HepG2 (cell line): Measurements from ENCODE around the gene SYNC. TPM values are rescaled to one million over a fixed set of nuclear protein-coding genes. Genes with fewer than 3 reads are reported as not detected.

Experiments
- AGO1 ChIP-seq: fragments of 200-400 bp; formaldehyde crosslinking; IDR thresholded peaks from 2 replicates; pipeline ENCODE4 v1.6.1; 2017; ENCODE audit warnings: mild to moderate bottlenecking, low read depth, low read length, moderate library complexity; ENCODE audit not compliant: poor library complexity, severe bottlenecking
- GABPA ChIP-seq, 2 experiments: IDR thresholded peaks; 2 replicates each; pipeline ENCODE4 v1.6.1; 2011 to 2016; ENCODE audit warnings: low read depth in 2 of 2, low read length in 1 of 2, missing biosample characterization in 1 of 2, missing genetic modification characterization in 1 of 2
- GABPB1 ChIP-seq: IDR thresholded peaks from 2 replicates; pipeline ENCODE4 v1.6.1; 2016; ENCODE audit warnings: mild to moderate bottlenecking, missing genetic modification reagents, moderate library complexity, missing compliant biosample characterization
- HNF1B ChIP-seq: sonication (generic); formaldehyde crosslinking; IDR thresholded peaks from 2 replicates; pipeline ENCODE4 v1.5.1; 2020; ENCODE audit warnings: mild to moderate bottlenecking, moderate library complexity, missing genetic modification reagents
- LBX2 ChIP-seq: sonication (generic); formaldehyde crosslinking; IDR thresholded peaks from 2 replicates; pipeline ENCODE4 v1.5.0; 2020; ENCODE audit warnings: missing genetic modification reagents, mild to moderate bottlenecking, borderline replicate concordance
- MIER3 ChIP-seq: IDR thresholded peaks from 2 replicates; pipeline ENCODE4 v1.6.1; 2016; ENCODE audit warnings: missing compliant biosample characterization, borderline replicate concordance
- MIXL1 ChIP-seq: IDR thresholded peaks from 2 replicates; pipeline ENCODE4 v1.6.1; 2016
- MYC ChIP-seq: sonication (generic); formaldehyde crosslinking; IDR thresholded peaks from 2 replicates; pipeline ENCODE4 v1.9.0; 2021; ENCODE audit warnings: missing genetic modification reagents, borderline replicate concordance
- NFKB2 ChIP-seq: sonication (generic); formaldehyde crosslinking; IDR thresholded peaks from 2 replicates; pipeline ENCODE4 v1.4.0; 2020; ENCODE audit warnings: missing genetic modification reagents, borderline replicate concordance
- PCBP1 ChIP-seq: fragments of 200-400 bp; formaldehyde crosslinking; IDR thresholded peaks from 2 replicates; pipeline ENCODE4 v1.6.1; 2017; ENCODE audit warnings: mild to moderate bottlenecking, low read depth, low read length, borderline replicate concordance
- PHF5A ChIP-seq: IDR thresholded peaks from one replicate; pipeline ENCODE4 v1.6.1; 2018; ENCODE audit warnings: low read depth, missing genetic modification reagents; ENCODE audit not compliant: unreplicated experiment
- POLR2G ChIP-seq: fragments of 200-400 bp; formaldehyde crosslinking; IDR thresholded peaks from 2 replicates; pipeline ENCODE4 v1.6.1; 2018; ENCODE audit warnings: mild to moderate bottlenecking, low read depth, low read length, moderate library complexity
- PPARG ChIP-seq: conservative IDR thresholded peaks from 2 replicates; pipeline ENCODE4 v1.6.1; 2016; ENCODE audit warnings: missing biosample characterization, missing genetic modification reagents
- RAD21 ChIP-seq: fragments of 450-650 bp; formaldehyde crosslinking; IDR thresholded peaks from 2 replicates; pipeline ENCODE4 v1.5.0; 2020; ENCODE audit warnings: mild to moderate bottlenecking
- YEATS4 ChIP-seq: sonication (generic); formaldehyde crosslinking; IDR thresholded peaks from 2 replicates; pipeline ENCODE4 v1.4.0; 2020; ENCODE audit warnings: missing genetic modification reagents, borderline replicate concordance
- ZFX ChIP-seq: sonication (generic); formaldehyde crosslinking; IDR thresholded peaks from 2 replicates; pipeline ENCODE4 v1.4.0; 2020; ENCODE audit warnings: mild to moderate bottlenecking, low read depth, missing genetic modification reagents, moderate library complexity
- ZNF230 ChIP-seq: sonication (generic); formaldehyde crosslinking; IDR thresholded peaks from 2 replicates; pipeline ENCODE4 v1.4.0; 2020; ENCODE audit warnings: mild to moderate bottlenecking, missing genetic modification reagents
- ZNF337 ChIP-seq: sonication (generic); formaldehyde crosslinking; IDR thresholded peaks from 2 replicates; pipeline ENCODE4 v1.5.1; 2020; ENCODE audit warnings: missing genetic modification reagents, low read depth, mild to moderate bottlenecking, borderline replicate concordance
- ZNF460 ChIP-seq: sonication (generic); formaldehyde crosslinking; IDR thresholded peaks from 2 replicates; pipeline ENCODE4 v1.5.1; 2020; ENCODE audit warnings: missing genetic modification reagents, mild to moderate bottlenecking, borderline replicate concordance
- ZNF574 ChIP-seq: sonication (generic); formaldehyde crosslinking; IDR thresholded peaks from 2 replicates; pipeline ENCODE4 v1.4.0; 2020; ENCODE audit warnings: missing genetic modification reagents
- polyA plus RNA-seq, 8 experiments: library from polyadenylated mRNA; depleted of rRNA in 3 of 8; stranded (reverse) in 7 of 8; unstranded in 1 of 8; fragments of >200 nt; fragmentation: Illumina TruSeq in 4 of 8; extraction: Trizol in 4 of 8; gene quantifications; 2 replicates each; pipeline versions ENCODE4 v1.2.1 to v1.2.3, GENCODE V29; 2011 to 2016; ENCODE audit warnings: low read depth in 4 of 8, missing spikeins in 1 of 8, mixed read lengths in 1 of 8; ENCODE audit not compliant: insufficient read depth in 1 of 8
- total RNA-seq, 5 experiments: library from RNA; depleted of rRNA; stranded (reverse); fragments of >200 nt; fragmentation: Illumina TruSeq; extraction: Trizol; gene quantifications; 2 replicates each; pipeline ENCODE4 v1.2.3, GENCODE V29; 2016; ENCODE audit warnings: low read depth in 1 of 5
- TF ChIP-seq, protein P1 (sequence below): sonication (generic); formaldehyde crosslinking; IDR thresholded peaks from 2 replicates; pipeline ENCODE4 v1.9.0; 2021; ENCODE audit warnings: missing genetic modification reagents, mild to moderate bottlenecking, borderline replicate concordance

The SYNC gene
- total and polyA plus RNA-seq, 2 of the 13 experiments (the other 11 are each of a cell fraction or from before 2014, with no cell fraction given) = 2.4 to 5.4 TPM

DNA sequence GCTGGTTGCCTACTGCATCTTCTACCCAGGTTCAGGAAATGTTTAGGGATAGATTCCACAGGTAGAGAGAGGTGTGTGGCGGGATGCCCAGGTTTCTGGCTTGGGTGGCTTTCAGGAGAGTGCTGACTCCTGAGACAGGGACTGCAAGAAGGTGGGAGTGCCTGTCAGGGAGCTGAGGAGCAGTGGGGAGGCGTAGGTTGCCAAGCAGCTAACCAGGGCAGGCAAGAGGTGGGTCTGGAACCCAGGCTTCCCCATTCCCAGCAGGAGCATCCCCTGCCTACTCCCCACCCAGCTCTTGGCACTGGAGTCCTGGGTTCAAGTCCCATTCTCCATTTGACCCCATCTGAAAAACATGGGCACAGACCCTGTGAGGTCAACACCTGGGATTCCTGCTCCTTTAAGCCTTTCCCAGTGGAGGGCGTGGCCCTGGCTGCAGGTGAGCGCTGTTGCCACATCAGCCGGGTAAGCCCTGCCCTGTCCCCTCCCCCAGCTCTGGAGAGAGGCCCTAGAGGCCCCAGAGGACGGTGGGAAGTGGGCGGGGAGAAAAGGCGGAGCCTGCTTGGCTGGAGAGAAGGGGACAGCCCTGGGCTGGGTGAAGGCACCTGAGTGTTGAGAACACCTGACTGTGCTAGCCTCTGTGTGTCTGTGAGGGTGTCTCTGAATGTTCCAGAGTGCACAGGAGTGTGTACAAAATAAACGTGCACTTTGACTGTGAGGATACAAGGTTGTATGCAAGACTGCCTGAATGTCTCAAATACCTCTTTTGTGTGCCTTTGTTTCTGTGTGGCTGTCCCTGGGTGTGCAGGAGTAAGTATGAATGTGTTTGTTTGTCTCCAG is 14.0 kb upstream of the SYNC start (continued):
- no peak for TF ChIP-seq GABPA (IDR thresholded peaks at IDR 0.05; ENCODE audit: low read depth, low read length)
- TF ChIP-seq GABPA (CRISPR knock-in tag; IDR thresholded peaks at IDR 0.05; ENCODE audit: low read depth) = peak; percentile 9; the same call in 1 of the 2 replicates
- peak; percentile 56 for TF ChIP-seq PHF5A
- no peak for TF ChIP-seq ZNF230 (CRISPR knock-in tag)
- no peak for TF ChIP-seq ZNF460 (CRISPR knock-in tag)
- TF ChIP-seq YEATS4 = peak; percentile 59; the same call in 1 of the 2 replicates
- TF ChIP-seq, protein P1, sequence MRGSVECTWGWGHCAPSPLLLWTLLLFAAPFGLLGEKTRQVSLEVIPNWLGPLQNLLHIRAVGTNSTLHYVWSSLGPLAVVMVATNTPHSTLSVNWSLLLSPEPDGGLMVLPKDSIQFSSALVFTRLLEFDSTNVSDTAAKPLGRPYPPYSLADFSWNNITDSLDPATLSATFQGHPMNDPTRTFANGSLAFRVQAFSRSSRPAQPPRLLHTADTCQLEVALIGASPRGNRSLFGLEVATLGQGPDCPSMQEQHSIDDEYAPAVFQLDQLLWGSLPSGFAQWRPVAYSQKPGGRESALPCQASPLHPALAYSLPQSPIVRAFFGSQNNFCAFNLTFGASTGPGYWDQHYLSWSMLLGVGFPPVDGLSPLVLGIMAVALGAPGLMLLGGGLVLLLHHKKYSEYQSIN (CRISPR knock-in tag) = no peak
- TF ChIP-seq ZFX = peak; percentile 53; the same call in 1 of the 2 replicates
- 0 out of 2 replicates have a peak, but pooled peaks have one; percentile 21 for TF ChIP-seq PPARG (CRISPR knock-in tag)
- peak; percentile 89 for TF ChIP-seq HNF1B (CRISPR knock-in tag)
- peak; percentile 29; the same call in 1 of the 2 replicates for TF ChIP-seq ZNF574 (CRISPR knock-in tag)
- peak; percentile 57 for TF ChIP-seq POLR2G
- no peak for TF ChIP-seq AGO1
- TF ChIP-seq MYC = peak; percentile 43; the same call in 1 of the 2 replicates
- peak; percentile 31; the same call in 1 of the 2 replicates for TF ChIP-seq MIXL1
- TF ChIP-seq ZNF337 = peak; percentile 84; the same call in 1 of the 2 replicates
- no peak for TF ChIP-seq RAD21 (CRISPR knock-in tag)
- TF ChIP-seq GABPB1 (CRISPR knock-in tag) = peak; percentile 57
- peak; percentile 73; the same call in 1 of the 2 replicates for TF ChIP-seq MIER3 (CRISPR knock-in tag)
- 0 out of 2 replicates have a peak, but pooled peaks have one; percentile 25 for TF ChIP-seq LBX2
- 0 out of 2 replicates have a peak, but pooled peaks have one; percentile 55 for TF ChIP-seq PCBP1
- peak; percentile 47; the same call in 1 of the 2 replicates for TF ChIP-seq NFKB2 (CRISPR knock-in tag)
